ENCODE results near the gene TENM3.

TENM3 gene

GRCh38 chr4:182589100-182589499 is 345.9 kb downstream of the TENM3 start:
- H4K8ac ChIP-seq (ENCODE audit: low read depth, low read length), result no peak overlapping the region
- peaks cover 0 to 4% of the 10 kb centered on the region in 2 donors for H3K4me1 ChIP-seq (ENCODE audit: control insufficient read depth in 2 of 2, insufficient read depth in 1 of 2, low read depth in 1 of 2, low read length in 2 of 2)
- H3K9ac ChIP-seq (ENCODE audit: low read depth, low read length, poor library complexity), result no peak overlapping the region
- no peak overlapping the region for H3K18ac ChIP-seq (ENCODE audit: low read length)
- H3K14ac ChIP-seq (ENCODE audit: low read length), result no peak overlapping the region
- H3K36me3 ChIP-seq (replicated peaks in 1 of 2; ENCODE audit: control insufficient read depth in 2 of 2, insufficient read depth in 2 of 2, low read length in 2 of 2), result peaks cover 0 to 9% of the 10 kb centered on the region in 2 donors
- peaks cover 3% of the 10 kb centered on the region for H3K79me1 ChIP-seq (ENCODE audit: low read depth, low read length)
- H2BK15ac ChIP-seq (ENCODE audit: low read length), result no peak overlapping the region
- no peaks in the 10 kb centered on the region for H3K27me3 ChIP-seq (ENCODE audit: control insufficient read depth in 3 of 3, insufficient read depth in 3 of 3, low read depth in 1 of 3, low read length in 3 of 3)
- no CpG with 5 or more reads among the region's 2 CpGs for WGBS, 2 donors (ENCODE audit: extremely low coverage in 2 of 2, insufficient read length in 2 of 2, insufficient replicate concordance in 1 of 2)
- H2BK12ac ChIP-seq (ENCODE audit: low read length), result no peak overlapping the region
- no peak overlapping the region for H3K23ac ChIP-seq (ENCODE audit: low read depth, low read length, poor library complexity)
- no peak overlapping the region for H2AK5ac ChIP-seq (ENCODE audit: low read depth, low read length)
- H2BK120ac ChIP-seq (ENCODE audit: low read depth, low read length), result no peak overlapping the region
- H2BK5ac ChIP-seq (ENCODE audit: low read length), result no peak overlapping the region
- H3K27ac ChIP-seq (replicated peaks; ENCODE audit: low read length), result no peak overlapping the region
- H3K9me3 ChIP-seq (replicated peaks in 1 of 2; ENCODE audit: control insufficient read depth in 2 of 2, insufficient read depth in 1 of 2, low read depth in 1 of 2, low read length in 2 of 2), result peaks cover 0 to 25% of the 10 kb centered on the region in 2 donors
- no peak overlapping the region for H4K91ac ChIP-seq (ENCODE audit: low read depth, low read length, poor library complexity)
- no peak overlapping the region for H3K4ac ChIP-seq (ENCODE audit: low read length)
- no peak overlapping the region for H2AFZ ChIP-seq (ENCODE audit: low read length)
- no peak overlapping the region for H3K4me2 ChIP-seq (ENCODE audit: insufficient read depth, low read length, poor library complexity, severe bottlenecking)
- no peak overlapping the region for H3K4me3 ChIP-seq (ENCODE audit: low read length in 2 of 2)
- no peak for DNase-seq (ENCODE audit: low spot score)

GRCh38 chr4:182593402-182593801 is 350.2 kb downstream of the TENM3 start:
- Histone ChIP-seq H3K4me3 (ENCODE audit: low read length in 2 of 2) (no peak overlapping the region), H2BK5ac (ENCODE audit: low read length) (no peak overlapping the region), H2AK5ac (ENCODE audit: low read depth, low read length) (no peak overlapping the region), H3K27me3 (ENCODE audit: control insufficient read depth in 3 of 3, insufficient read depth in 3 of 3, low read depth in 1 of 3, low read length in 3 of 3) (no peaks in the 10 kb centered on the region), H4K8ac (ENCODE audit: low read depth, low read length) (no peak overlapping the region), H2BK12ac (ENCODE audit: low read length) (no peak overlapping the region), H3K14ac (ENCODE audit: low read length) (no peak overlapping the region), H3K27ac (replicated peaks; ENCODE audit: low read length) (no peak overlapping the region), H3K4me1 (ENCODE audit: control insufficient read depth in 2 of 2, insufficient read depth in 1 of 2, low read depth in 1 of 2, low read length in 2 of 2) (peaks cover 0 to 4% of the 10 kb centered on the region in 2 donors), H3K23ac (ENCODE audit: low read depth, low read length, poor library complexity) (no peak overlapping the region), H3K4ac (ENCODE audit: low read length) (no peak overlapping the region), H3K4me2 (ENCODE audit: insufficient read depth, low read length, poor library complexity, severe bottlenecking) (no peak overlapping the region), H4K91ac (ENCODE audit: low read depth, low read length, poor library complexity) (no peak overlapping the region), H3K36me3 (replicated peaks in 1 of 2; ENCODE audit: control insufficient read depth in 2 of 2, insufficient read depth in 2 of 2, low read length in 2 of 2) (no peaks in the 10 kb centered on the region), H3K9ac (ENCODE audit: low read depth, low read length, poor library complexity) (no peak overlapping the region), H2BK120ac (ENCODE audit: low read depth, low read length) (no peak overlapping the region), H2BK15ac (ENCODE audit: low read length) (no peak overlapping the region), H3K9me3 (replicated peaks in 1 of 2; ENCODE audit: control insufficient read depth in 2 of 2, insufficient read depth in 1 of 2, low read depth in 1 of 2, low read length in 2 of 2) (peaks cover 0 to 18% of the 10 kb centered on the region in 2 donors), H2AFZ (ENCODE audit: low read length) (no peak overlapping the region), H3K79me1 (ENCODE audit: low read depth, low read length) (no peaks in the 10 kb centered on the region), H3K18ac (ENCODE audit: low read length) (no peak overlapping the region)
- WGBS, 2 donors (ENCODE audit: extremely low coverage in 2 of 2, insufficient read length in 2 of 2, insufficient replicate concordance in 1 of 2), result no CpG with 5 or more reads among the region's 7 CpGs
- DNase-seq (ENCODE audit: low spot score), result no peak

- Histone ChIP-seq H3K4me1 (ENCODE audit: control insufficient read depth in 2 of 2, insufficient read depth in 1 of 2, low read depth in 1 of 2, low read length in 2 of 2) (peaks cover 0 to 4% of the 10 kb centered on the region in 2 donors), H3K4me3 (ENCODE audit: low read length in 2 of 2) (no peak overlapping the region), H3K4me2 (ENCODE audit: insufficient read depth, low read length, poor library complexity, severe bottlenecking) (no peak overlapping the region), H3K23ac (ENCODE audit: low read depth, low read length, poor library complexity) (no peak overlapping the region), H2AFZ (ENCODE audit: low read length) (no peak overlapping the region), H4K8ac (ENCODE audit: low read depth, low read length) (no peak overlapping the region), H4K91ac (ENCODE audit: low read depth, low read length, poor library complexity) (no peak overlapping the region), H3K9me3 (replicated peaks in 1 of 2; ENCODE audit: control insufficient read depth in 2 of 2, insufficient read depth in 1 of 2, low read depth in 1 of 2, low read length in 2 of 2) (peaks cover 0 to 16% of the 10 kb centered on the region in 2 donors), H3K14ac (ENCODE audit: low read length) (no peak overlapping the region), H2BK5ac (ENCODE audit: low read length) (no peak overlapping the region), H3K27ac (replicated peaks; ENCODE audit: low read length) (no peak overlapping the region), H3K36me3 (replicated peaks in 1 of 2; ENCODE audit: control insufficient read depth in 2 of 2, insufficient read depth in 2 of 2, low read length in 2 of 2) (no peaks in the 10 kb centered on the region), H3K9ac (ENCODE audit: low read depth, low read length, poor library complexity) (no peak overlapping the region), H3K4ac (ENCODE audit: low read length) (no peak overlapping the region), H3K18ac (ENCODE audit: low read length) (no peak overlapping the region), H2BK120ac (ENCODE audit: low read depth, low read length) (no peak overlapping the region), H2BK12ac (ENCODE audit: low read length) (no peak overlapping the region), H3K79me1 (ENCODE audit: low read depth, low read length) (no peaks in the 10 kb centered on the region), H2AK5ac (ENCODE audit: low read depth, low read length) (no peak overlapping the region), H3K27me3 (ENCODE audit: control insufficient read depth in 3 of 3, insufficient read depth in 3 of 3, low read depth in 1 of 3, low read length in 3 of 3) (no peaks in the 10 kb centered on the region), H2BK15ac (ENCODE audit: low read length) (no peak overlapping the region)
- DNase-seq (ENCODE audit: low spot score), result no peak
- WGBS, 2 donors (ENCODE audit: extremely low coverage in 2 of 2, insufficient read length in 2 of 2, insufficient replicate concordance in 1 of 2), result no CpG with 5 or more reads among the region's 1 CpG
Measured at GRCh38 chr4:182593864-182594263, 350.7 kb downstream of the TENM3 start.

GRCh38 chr4:182600093-182600492 is 356.9 kb downstream of the TENM3 start:
- H2BK5ac ChIP-seq (ENCODE audit: low read length), result no peak overlapping the region
- H2AFZ ChIP-seq (ENCODE audit: low read length), result no peak overlapping the region
- no peak overlapping the region for H2BK120ac ChIP-seq (ENCODE audit: low read depth, low read length)
- no peak overlapping the region for H3K4me3 ChIP-seq (ENCODE audit: low read length in 2 of 2)
- peaks cover 0 to 7% of the 10 kb centered on the region in 2 donors for H3K9me3 ChIP-seq (replicated peaks in 1 of 2; ENCODE audit: control insufficient read depth in 2 of 2, insufficient read depth in 1 of 2, low read depth in 1 of 2, low read length in 2 of 2)
- no peak overlapping the region for H3K9ac ChIP-seq (ENCODE audit: low read depth, low read length, poor library complexity)
- H2BK12ac ChIP-seq (ENCODE audit: low read length), result no peak overlapping the region
- H3K14ac ChIP-seq (ENCODE audit: low read length), result no peak overlapping the region
- H3K4ac ChIP-seq (ENCODE audit: low read length), result no peak overlapping the region
- no peak for DNase-seq (ENCODE audit: low spot score)
- H3K79me1 ChIP-seq (ENCODE audit: low read depth, low read length), result no peaks in the 10 kb centered on the region
- no peaks in the 10 kb centered on the region for H3K27me3 ChIP-seq (ENCODE audit: control insufficient read depth in 3 of 3, insufficient read depth in 3 of 3, low read depth in 1 of 3, low read length in 3 of 3)
- H3K4me2 ChIP-seq (ENCODE audit: insufficient read depth, low read length, poor library complexity, severe bottlenecking), result no peak overlapping the region
- H3K36me3 ChIP-seq (replicated peaks in 1 of 2; ENCODE audit: control insufficient read depth in 2 of 2, insufficient read depth in 2 of 2, low read length in 2 of 2), result peaks cover 0 to 42% of the 10 kb centered on the region in 2 donors
- H2BK15ac ChIP-seq (ENCODE audit: low read length), result no peak overlapping the region
- H4K8ac ChIP-seq (ENCODE audit: low read depth, low read length), result no peak overlapping the region
- no peak overlapping the region for H3K23ac ChIP-seq (ENCODE audit: low read depth, low read length, poor library complexity)
- H3K27ac ChIP-seq (replicated peaks; ENCODE audit: low read length), result no peak overlapping the region
- no CpG with 5 or more reads among the region's 2 CpGs for whole genome bisulfite sequencing, 2 donors (ENCODE audit: extremely low coverage in 2 of 2, insufficient read length in 2 of 2, insufficient replicate concordance in 1 of 2)
- H3K18ac ChIP-seq (ENCODE audit: low read length), result no peak overlapping the region
- no peak overlapping the region for H2AK5ac ChIP-seq (ENCODE audit: low read depth, low read length)
- H4K91ac ChIP-seq (ENCODE audit: low read depth, low read length, poor library complexity), result no peak overlapping the region
- H3K4me1 ChIP-seq (ENCODE audit: control insufficient read depth in 2 of 2, insufficient read depth in 1 of 2, low read depth in 1 of 2, low read length in 2 of 2), result no peaks in the 10 kb centered on the region

All from neuronal stem cell (in vitro differentiated cells).